ENCODE measurements around the gene PRKCH. TPM values are rescaled to one million over a fixed set of nuclear protein-coding genes. Genes with fewer than 3 reads are reported as not detected.

Gene PRKCH
- total and polyA plus RNA-seq, 7 donors, result 4.2 to 19.9 (median 10.0) TPM

- H3K9me3 ChIP-seq, result no peaks in the 10 kb centered on the region
- intact Hi-C loops (cut with DNase I), result no loop called here
- H3K4me3 ChIP-seq, result no peak overlapping the region
- H3K36me3 ChIP-seq, result no peaks in the 10 kb centered on the region
- H3K27me3 ChIP-seq, result no peaks in the 10 kb centered on the region
- no peak for DNase-seq
- no peak overlapping the region for H3K27ac ChIP-seq
- WGBS, 2 donors, result 94 to 95% methylated on average over 5 of the region's 5 CpGs
- TF ChIP-seq POLR2A (IDR thresholded peaks at IDR 0.05) (no peak), POLR2AphosphoS5 (IDR thresholded peaks at IDR 0.05) (no peak), CTCF (IDR thresholded peaks at IDR 0.05) (no peak), EP300 (IDR thresholded peaks at IDR 0.05) (no peak)
- peaks cover 0 to 24% (median 21%) of the 10 kb centered on the region in 4 donors for H3K4me1 ChIP-seq
Measured at GRCh38 chr14:61539631-61540030, 218.3 kb downstream of the PRKCH start.

DNA sequence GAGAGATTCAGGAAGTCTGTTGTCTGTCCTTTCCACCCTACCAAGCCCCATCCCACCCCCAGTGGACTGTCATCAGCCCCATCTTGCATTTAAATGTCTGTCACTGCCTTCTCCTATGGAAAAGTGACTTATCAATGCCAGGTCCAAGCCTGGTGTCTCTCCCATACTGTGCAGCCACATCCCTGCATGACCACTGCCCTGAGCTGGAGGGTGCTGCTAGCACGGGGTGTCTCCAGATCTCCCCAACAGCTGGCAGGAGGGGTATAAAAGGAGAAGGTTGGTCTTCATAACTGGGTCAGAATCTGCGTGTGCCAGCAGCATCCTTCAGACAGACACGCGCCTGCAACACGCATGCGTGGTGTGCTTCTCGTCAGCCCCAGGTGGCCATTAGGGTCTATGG lies 219.6 kb downstream of the PRKCH start:
- no peak for TF ChIP-seq CTCF (IDR thresholded peaks at IDR 0.05)
- no peak for TF ChIP-seq POLR2A (IDR thresholded peaks at IDR 0.05)
- no peak for TF ChIP-seq POLR2AphosphoS5 (IDR thresholded peaks at IDR 0.05)
- TF ChIP-seq EP300 (IDR thresholded peaks at IDR 0.05), result no peak
- Histone ChIP-seq H3K27me3 (no peaks in the 10 kb centered on the region), H3K36me3 (no peaks in the 10 kb centered on the region), H3K9me3 (no peaks in the 10 kb centered on the region), H3K4me3 (no peak overlapping the region), H3K27ac (no peak overlapping the region), H3K4me1 (peaks cover 0 to 30% (median 27%) of the 10 kb centered on the region in 4 donors)
- intact Hi-C loops (cut with DNase I), result no loop called here
- no peak for DNase-seq
- 84 to 90% methylated on average over 7 of the region's 7 CpGs for WGBS, 2 donors

DNA sequence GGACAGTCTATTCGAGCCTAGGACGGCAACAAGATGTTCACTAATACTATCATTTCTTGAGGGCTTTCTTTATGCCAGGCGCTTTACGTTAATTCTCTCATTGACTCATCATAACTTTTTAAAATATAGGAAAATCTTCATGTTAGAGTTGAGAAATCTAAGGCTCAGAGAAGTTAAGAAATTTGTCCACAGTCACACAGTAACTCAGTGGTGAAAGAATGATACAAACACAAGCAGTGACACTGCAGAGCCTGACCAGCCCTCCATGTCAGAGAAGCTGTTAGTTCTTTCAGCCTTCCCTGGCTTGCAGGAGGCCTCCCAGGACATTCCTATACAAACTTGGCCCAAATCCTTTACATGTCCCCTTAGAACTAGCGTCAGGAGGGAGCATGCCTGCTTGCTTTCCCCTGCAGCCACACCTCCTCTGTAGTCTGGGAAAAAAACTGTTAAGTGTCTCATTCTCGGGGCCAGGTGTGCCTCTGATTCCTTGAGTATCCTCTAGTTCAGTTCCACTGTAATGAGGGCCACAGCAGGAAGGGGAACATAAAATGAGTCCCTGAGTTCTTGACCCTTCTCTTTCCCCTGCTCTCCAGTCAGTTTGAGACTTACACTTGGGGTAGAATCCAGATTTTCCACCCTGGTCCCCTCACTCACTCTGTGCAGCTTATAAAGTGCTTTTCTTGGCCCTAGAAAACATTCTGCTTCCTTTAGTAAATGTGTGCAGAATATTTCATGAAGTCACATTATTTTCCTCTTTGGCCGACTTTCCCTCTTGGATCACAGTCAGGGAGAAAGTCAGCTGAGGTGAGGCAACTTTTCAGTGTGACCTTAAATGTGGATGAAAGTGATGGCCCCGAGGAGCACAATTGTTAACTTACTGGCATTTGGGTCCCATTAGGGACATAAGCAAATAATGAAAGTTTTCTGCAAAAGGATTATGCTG lies 221.7 kb downstream of the PRKCH start:
- no peak for DNase-seq
- H3K27me3 ChIP-seq, result no peaks in the 10 kb centered on the region
- H3K36me3 ChIP-seq, result no peaks in the 10 kb centered on the region
- peak in 3 of 4 donors; percentile 12 to 58 (median 25) for TF ChIP-seq POLR2AphosphoS5 (IDR thresholded peaks at IDR 0.05)
- TF ChIP-seq CTCF (IDR thresholded peaks at IDR 0.05), result no peak
- no peaks in the 10 kb centered on the region for H3K9me3 ChIP-seq
- intact Hi-C loops (cut with DNase I), result no loop called here
- H3K4me3 ChIP-seq, result no peak overlapping the region
- peak overlapping the region; percentile 48 to 74 (median 66) for H3K27ac ChIP-seq
- 62 to 73% methylated on average over 8 of the region's 8 CpGs for WGBS, 2 donors
- H3K4me1 ChIP-seq, result peaks cover 0 to 30% (median 27%) of the 10 kb centered on the region in 4 donors

DNA sequence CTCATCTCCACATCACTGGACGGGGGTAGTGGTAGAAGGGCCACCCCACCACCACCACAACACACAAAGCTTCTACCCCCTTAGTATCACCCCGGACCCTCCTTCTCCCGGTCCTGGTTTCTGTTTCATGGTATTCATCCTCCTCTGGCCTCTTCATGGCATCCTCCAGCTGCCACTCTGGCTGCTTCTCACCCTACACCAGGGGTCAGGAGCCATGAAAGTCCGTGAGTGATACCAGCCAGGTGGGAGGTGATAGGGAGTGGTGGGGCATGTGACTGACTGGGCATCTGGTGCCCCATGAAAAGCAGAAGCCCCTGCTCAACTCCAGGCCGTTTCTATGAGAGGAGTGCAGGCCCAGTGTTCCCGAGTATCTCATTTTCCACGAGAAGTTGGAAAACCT lies 222.6 kb downstream of the PRKCH start:
- H3K27me3 ChIP-seq, result no peaks in the 10 kb centered on the region
- H3K4me1 ChIP-seq, result peaks cover 0 to 30% (median 27%) of the 10 kb centered on the region in 4 donors
- no peak for DNase-seq
- no peak overlapping the region for H3K4me3 ChIP-seq
- WGBS, 2 donors, result 93 to 94% methylated on average over 7 of the region's 7 CpGs
- no peaks in the 10 kb centered on the region for H3K36me3 ChIP-seq
- no peaks in the 10 kb centered on the region for H3K9me3 ChIP-seq
- H3K27ac ChIP-seq, result peak overlapping the region; percentile 48 to 74 (median 66)
- no peak for TF ChIP-seq EP300 (IDR thresholded peaks at IDR 0.05)
- no peak for TF ChIP-seq POLR2AphosphoS5 (IDR thresholded peaks at IDR 0.05)
- no peak for TF ChIP-seq POLR2A (IDR thresholded peaks at IDR 0.05)
- intact Hi-C loops (cut with DNase I), result no loop called here

GRCh38 chr14:61544448-61545330 lies 223.3 kb downstream of the PRKCH start:
- Histone ChIP-seq H3K4me3 (no peak overlapping the region), H3K27ac (peak overlapping the region; percentile 48 to 74 (median 66)), H3K36me3 (no peaks in the 10 kb centered on the region), H3K27me3 (no peaks in the 10 kb centered on the region), H3K4me1 (peaks cover 0 to 30% (median 27%) of the 10 kb centered on the region in 4 donors), H3K9me3 (no peaks in the 10 kb centered on the region)
- TF ChIP-seq POLR2AphosphoS5 (IDR thresholded peaks at IDR 0.05) (peak in 1 of 4 donors; percentile 52), CTCF (IDR thresholded peaks at IDR 0.05) (no peak)
- WGBS, 2 donors, result 89 to 91% methylated on average over 14 of the region's 14 CpGs
- DNase-seq, result no peak
- intact Hi-C loops (cut with DNase I), result no loop called here

Data from sigmoid colon (tissue), 7 donors.